AG04449 (cell line): ENCODE results near the gene TTYH2.
A peak's percentile ranks its signal among the peaks of the same experiment; 100 is the strongest.

Experiments
- CTCF ChIA-PET: fragments of 350-600 bp; formaldehyde crosslinking; extraction: SDS; loops from one replicate; lab custom pipeline; 2021; ENCODE audit warnings: antibody characterized with exemption; lab: Yijun Ruan, JAX
- POLR2A ChIA-PET: fragments of 400-600, 350-600 bp; formaldehyde crosslinking; extraction: SDS; loops from one replicate; lab custom pipeline; 2020; ENCODE audit warnings: antibody characterized with exemption, inconsistent platforms; lab: Yijun Ruan, JAX
- DNase-seq: peaks from one replicate; pipeline ENCODE4 v3.0.0-alpha.2; 2010; ENCODE audit warnings: low read depth, low spot score
- H3K4me3 ChIP-seq: 2 replicates; pipeline ENCODE4 v1.5.1; 2011; ENCODE audit warnings: low read depth, mild to moderate bottlenecking, control low read depth, low read length
- CTCF ChIP-seq: IDR thresholded peaks from one replicate; pipeline ENCODE4 v1.5.1; 2011; ENCODE audit warnings: mild to moderate bottlenecking, moderate library complexity, low read length, control low read depth, inconsistent platforms; ENCODE audit not compliant: insufficient read depth; ENCODE audit errors: missing control alignments

Gene TTYH2

GRCh38 chr17:74176546-74177001, 36.8 kb upstream of the TTYH2 start:
- peak; percentile 93 for TF ChIP-seq CTCF
- DNase-seq = no peak
- ChIA-PET CTCF (interaction anchor here (0.7 to 5.1 kb wide), 7 partner anchors 11 to 752 kb away, joined by 3 to 53 read pairs (median 3); no protein-coding TSS in a partner anchor), POLR2A (no interaction called here)
- no peak overlapping the region for H3K4me3 ChIP-seq

DNA sequence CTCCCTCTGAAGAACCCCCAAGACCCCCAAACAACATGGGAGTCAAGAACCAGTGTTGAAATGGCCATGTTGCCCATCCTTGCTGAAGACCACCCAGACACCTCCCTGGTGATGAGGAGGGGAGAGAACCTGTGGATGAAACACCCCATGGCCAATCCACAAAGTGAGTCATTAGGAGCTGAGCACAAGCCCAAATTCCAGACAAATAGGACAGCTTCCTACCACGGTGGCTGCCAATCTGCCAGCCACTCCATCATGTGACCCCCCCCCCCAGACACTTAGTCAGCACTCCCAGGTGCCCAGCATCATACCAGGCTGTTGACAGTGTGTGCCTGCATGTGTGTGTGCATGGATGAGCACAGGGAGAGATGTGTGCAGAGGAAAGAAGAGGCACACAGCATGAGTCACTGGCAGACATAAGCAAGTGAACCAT, 36.3 kb upstream of the TTYH2 start:
- H3K4me3 ChIP-seq = no peak overlapping the region
- no peak for DNase-seq
- CTCF ChIA-PET = interaction anchor here (0.9 to 5.1 kb wide), 7 partner anchors 11 to 783 kb away, joined by 3 to 53 read pairs (median 4); no protein-coding TSS in a partner anchor
- TF ChIP-seq CTCF = no peak
- POLR2A ChIA-PET = no interaction called here

- ChIA-PET CTCF (interaction anchor here (1.1 to 5.1 kb wide), 3 partner anchors 20 to 750 kb away, joined by 3 to 53 read pairs (median 6); no protein-coding TSS in a partner anchor), POLR2A (no interaction called here)
- DNase-seq = no peak
- H3K4me3 ChIP-seq = no peak overlapping the region
- TF ChIP-seq CTCF = no peak
Observed at GRCh38 chr17:74179576-74179975, 33.8 kb upstream of the TTYH2 start.

- H3K4me3 ChIP-seq = no peak overlapping the region
- POLR2A ChIA-PET = no interaction called here
- CTCF ChIA-PET = interaction anchor here (1.5 to 5.1 kb wide), 3 partner anchors 20 to 751 kb away, joined by 6 to 53 read pairs (median 8); no protein-coding TSS in a partner anchor
- no peak for TF ChIP-seq CTCF
- no peak for DNase-seq
Observed at GRCh38 chr17:74180336-74180735, 33.0 kb upstream of the TTYH2 start.

- ChIA-PET CTCF (interaction anchor here (0.7 to 1.9 kb wide), 3 partner anchors 16 to 752 kb away, joined by 3 to 8 read pairs (median 4); no protein-coding TSS in a partner anchor), POLR2A (no interaction called here)
- no peak for DNase-seq
- no peak for TF ChIP-seq CTCF
- no peak overlapping the region for H3K4me3 ChIP-seq
Observed at GRCh38 chr17:74181341-74181740, 32.0 kb upstream of the TTYH2 start.

DNA sequence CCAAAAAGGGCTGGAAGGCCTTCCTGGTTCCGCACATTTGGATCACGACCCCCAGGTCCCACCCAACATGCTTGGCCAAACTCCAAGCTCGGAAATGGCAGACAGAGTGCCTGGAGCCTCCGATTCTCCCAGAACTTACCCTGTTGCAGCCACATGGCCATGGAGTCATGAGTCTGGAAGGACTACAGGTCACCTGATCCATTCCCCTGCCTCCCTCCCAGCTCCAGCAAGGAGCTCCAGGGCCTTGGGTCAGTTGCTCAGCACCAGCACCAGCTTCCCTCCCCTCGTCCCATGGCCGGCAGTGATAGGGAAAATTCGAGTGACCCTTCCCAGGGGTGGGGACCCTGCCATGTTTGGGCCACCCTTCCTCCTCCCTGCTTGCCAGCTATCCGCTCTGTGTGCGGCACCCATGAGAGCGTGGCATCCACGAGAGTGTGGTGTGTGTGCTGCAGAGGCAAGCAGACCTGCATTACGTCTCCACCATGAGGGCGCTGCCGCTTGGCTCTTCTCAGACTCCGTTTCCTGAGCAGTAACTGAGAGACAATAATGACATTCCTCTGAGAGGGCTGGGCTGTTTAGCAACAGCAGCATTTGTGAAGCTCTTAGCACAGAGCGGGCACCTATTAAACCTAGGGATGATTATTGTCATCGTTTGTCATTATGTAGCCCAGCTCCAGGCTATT, 31.2 kb upstream of the TTYH2 start:
- no peak overlapping the region for H3K4me3 ChIP-seq
- POLR2A ChIA-PET = no interaction called here
- no peak for DNase-seq
- no peak for TF ChIP-seq CTCF
- CTCF ChIA-PET = interaction anchor here (0.7 to 1.9 kb wide), 6 partner anchors 18 to 753 kb away, joined by 3 to 8 read pairs (median 4); partner anchors contain the start of gene RPL38
